IMR-90 (cell line): ENCODE measurements around the gene BAD.

ENCODE experiments used
- CHD1 ChIP-seq: IDR thresholded peaks from 2 replicates; pipeline ENCODE4 v1.6.1; 2012; ENCODE audit warnings: low read depth, low read length, improper control_type of control experiment
- FOS ChIP-seq: fragments of 150-350 bp; IDR thresholded peaks from 2 replicates; pipeline ENCODE4 v1.6.1; 2016; ENCODE audit warnings: low read depth, low read length
- TF ChIP-seq, protein P1 (sequence below): conservative IDR thresholded peaks from 2 replicates; pipeline ENCODE4 v1.5.1; 2012; ENCODE audit warnings: mild to moderate bottlenecking, low read depth, low read length, improper control_type of control experiment

DNA sequence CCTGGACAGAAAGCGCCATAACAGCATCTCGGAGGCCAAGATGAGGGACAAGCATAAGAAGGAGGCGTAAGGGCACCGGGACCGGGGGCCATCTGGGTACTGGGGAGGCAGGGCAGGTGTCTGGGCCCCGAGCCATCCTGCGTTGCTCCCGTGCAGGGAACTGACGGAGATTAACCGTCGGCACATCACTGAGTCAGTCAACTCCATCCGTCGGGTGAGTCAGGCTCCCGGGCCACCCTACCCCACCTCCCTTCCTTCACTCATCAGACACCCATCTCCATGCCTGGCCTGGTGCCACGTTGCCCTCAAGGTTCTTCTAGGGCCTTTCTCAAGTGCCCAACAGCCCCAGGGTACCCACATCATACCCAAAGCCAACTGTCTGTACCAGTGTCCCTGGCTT, 18.1 kb downstream of the BAD start:
- TF ChIP-seq, protein P1, sequence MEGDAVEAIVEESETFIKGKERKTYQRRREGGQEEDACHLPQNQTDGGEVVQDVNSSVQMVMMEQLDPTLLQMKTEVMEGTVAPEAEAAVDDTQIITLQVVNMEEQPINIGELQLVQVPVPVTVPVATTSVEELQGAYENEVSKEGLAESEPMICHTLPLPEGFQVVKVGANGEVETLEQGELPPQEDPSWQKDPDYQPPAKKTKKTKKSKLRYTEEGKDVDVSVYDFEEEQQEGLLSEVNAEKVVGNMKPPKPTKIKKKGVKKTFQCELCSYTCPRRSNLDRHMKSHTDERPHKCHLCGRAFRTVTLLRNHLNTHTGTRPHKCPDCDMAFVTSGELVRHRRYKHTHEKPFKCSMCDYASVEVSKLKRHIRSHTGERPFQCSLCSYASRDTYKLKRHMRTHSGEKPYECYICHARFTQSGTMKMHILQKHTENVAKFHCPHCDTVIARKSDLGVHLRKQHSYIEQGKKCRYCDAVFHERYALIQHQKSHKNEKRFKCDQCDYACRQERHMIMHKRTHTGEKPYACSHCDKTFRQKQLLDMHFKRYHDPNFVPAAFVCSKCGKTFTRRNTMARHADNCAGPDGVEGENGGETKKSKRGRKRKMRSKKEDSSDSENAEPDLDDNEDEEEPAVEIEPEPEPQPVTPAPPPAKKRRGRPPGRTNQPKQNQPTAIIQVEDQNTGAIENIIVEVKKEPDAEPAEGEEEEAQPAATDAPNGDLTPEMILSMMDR: no peak
- TF ChIP-seq FOS (no peak), CHD1 (no peak)
